ENCODE data around the gene CTSE.

Gene CTSE

GRCh38 chr1:205967554-205968335, 56.0 kb downstream of the CTSE start:
- DNase-seq = peak; percentile 28

DNA sequence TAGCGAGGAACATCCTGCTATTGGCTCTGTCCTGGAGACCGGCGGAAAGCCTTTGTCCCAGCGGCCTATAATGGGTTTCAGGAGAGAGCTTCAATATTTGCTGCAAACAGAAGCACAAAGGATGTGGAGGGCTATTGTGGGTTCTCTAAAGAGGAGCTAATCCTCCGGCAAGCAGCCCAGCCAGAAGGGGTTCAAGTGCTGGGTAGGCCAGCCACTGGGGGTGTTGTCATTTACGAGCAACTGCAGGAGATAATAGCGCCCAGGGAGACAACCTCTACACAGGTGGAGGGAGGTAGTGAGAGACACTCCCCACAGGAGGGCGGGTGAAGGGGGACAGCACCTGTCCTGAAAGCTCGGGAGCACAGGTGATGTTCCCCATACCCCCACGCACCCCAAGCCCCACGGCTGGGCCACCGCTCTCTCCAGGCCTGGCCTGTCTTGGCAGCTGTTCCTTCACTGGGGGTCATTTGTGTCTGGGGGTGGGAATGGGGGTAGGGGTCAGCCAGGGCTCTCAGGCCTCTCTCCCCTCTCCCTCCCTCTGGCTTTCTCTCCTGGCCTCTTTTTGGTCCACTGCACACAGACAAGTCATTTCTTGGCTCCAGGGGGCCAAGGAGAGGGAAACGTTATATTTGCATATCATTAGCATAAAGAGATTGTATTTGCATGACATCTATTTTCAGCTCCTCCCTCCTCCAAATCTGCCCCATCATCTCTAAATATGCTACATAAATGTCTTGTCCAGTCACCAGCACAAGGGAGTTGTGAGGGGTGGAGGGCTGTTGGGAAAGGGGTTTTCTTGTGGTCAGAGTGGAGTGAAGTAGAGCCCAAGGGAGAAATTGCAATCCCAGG, 58.4 kb downstream of the CTSE start:
- no peak for DNase-seq

DNA sequence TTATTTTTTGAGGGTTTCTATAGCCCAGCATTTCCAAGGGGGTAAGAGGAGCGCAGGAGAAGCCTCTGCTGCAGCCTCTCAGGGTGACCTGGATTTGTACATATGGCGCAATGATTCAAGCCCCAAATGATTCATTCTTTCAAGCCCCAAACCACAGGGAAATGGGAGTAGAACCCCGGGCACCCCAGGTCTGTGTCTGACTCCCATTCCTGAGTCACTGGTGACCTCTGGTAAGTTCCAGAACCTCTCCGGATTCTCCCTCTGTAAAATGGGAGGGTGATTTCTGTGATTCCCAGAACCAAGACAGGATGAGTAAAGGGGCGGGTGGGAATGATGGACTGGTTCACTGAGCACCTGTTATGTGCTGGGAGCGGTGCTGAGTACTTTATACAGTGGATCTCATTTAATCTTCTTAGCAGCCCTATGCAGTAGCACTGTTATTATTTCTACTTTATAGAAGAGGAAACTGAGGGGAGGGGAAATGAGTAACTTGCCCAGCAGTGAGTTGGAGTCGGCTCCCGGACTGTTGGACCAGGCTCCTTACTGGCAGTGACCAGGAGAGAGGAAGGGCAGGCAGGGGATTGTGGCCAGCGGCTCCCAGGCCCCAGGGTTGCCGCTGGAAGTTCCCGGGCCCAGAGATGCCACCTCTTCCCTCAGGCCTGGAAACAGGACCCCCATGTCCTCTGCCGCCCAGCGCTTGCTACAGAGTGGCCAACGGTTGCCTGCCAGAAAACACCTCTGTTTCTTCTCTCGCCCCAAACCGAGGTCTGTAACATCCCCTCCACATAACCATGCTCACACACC, 60.1 kb downstream of the CTSE start:
- peak; percentile 96 for DNase-seq

DNA sequence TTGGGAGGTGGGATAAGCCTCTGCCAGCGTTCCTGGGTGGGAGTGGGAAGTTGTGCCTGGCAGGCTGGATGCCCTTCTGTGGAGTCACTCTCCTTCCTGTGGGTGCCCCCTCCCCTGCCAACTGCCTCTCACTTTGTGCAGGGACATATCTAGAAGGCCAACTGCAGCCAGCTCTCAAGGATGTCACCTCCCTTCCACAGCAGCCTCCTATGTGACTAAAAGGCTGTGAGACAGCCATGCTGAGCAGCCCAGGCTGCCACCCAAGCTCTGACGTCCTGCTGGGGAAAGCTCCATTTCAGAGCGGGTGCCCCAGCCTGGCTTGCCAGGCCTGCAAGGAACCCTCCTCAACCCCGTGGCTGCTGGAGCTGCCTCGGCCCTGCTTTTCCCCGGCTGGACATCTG, 60.9 kb downstream of the CTSE start:
- no peak for DNase-seq

GRCh38 chr1:205961991-205962820, 61.5 kb downstream of the CTSE start:
- peak; percentile 46 for DNase-seq

- DNase-seq = peak; percentile 30
Measured at GRCh38 chr1:205961405-205961804, 62.3 kb downstream of the CTSE start.

DNA sequence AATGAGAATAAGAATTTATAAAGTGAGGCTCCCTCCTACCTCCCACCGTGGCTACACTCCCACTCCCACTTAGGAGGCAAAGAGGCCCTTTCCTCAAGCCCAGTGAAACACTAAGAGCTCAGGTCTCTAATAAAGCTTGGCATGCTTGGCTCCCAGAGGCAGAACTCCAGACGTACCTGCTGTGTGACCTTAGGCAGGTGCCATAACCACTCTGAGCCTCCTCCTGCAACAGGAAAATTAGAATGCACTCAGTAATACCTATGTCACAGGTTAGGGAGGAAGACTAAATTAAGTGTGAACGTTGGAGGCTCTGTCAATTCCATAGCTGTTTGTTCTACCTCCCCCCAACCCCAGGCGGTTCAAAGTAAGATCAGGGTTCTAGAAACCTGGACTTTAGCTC, 63.9 kb downstream of the CTSE start:
- DNase-seq = no peak

All from EL (cell line).